Neural progenitor cell (in vitro differentiated cells): Measurements from ENCODE around the gene TEX14.

ENCODE experiments used
- CTCF ChIP-seq: fragments of 200-600 bp; sonication (generic); IDR thresholded peaks from 2 replicates; pipeline ENCODE4 v1.5.1; 2017; ENCODE audit warnings: antibody characterized with exemption, mild to moderate bottlenecking
- EZH2 ChIP-seq: fragments of 200-600 bp; sonication (generic); IDR thresholded peaks from 2 replicates; pipeline ENCODE4 v1.6.1; 2017; ENCODE audit warnings: antibody characterized with exemption, mild to moderate bottlenecking, moderate library complexity
- EZH2phosphoT487 ChIP-seq: fragments of 200-600 bp; sonication (generic); IDR thresholded peaks from 2 replicates; pipeline ENCODE4 v1.6.1; 2017; ENCODE audit warnings: antibody characterized with exemption

DNA sequence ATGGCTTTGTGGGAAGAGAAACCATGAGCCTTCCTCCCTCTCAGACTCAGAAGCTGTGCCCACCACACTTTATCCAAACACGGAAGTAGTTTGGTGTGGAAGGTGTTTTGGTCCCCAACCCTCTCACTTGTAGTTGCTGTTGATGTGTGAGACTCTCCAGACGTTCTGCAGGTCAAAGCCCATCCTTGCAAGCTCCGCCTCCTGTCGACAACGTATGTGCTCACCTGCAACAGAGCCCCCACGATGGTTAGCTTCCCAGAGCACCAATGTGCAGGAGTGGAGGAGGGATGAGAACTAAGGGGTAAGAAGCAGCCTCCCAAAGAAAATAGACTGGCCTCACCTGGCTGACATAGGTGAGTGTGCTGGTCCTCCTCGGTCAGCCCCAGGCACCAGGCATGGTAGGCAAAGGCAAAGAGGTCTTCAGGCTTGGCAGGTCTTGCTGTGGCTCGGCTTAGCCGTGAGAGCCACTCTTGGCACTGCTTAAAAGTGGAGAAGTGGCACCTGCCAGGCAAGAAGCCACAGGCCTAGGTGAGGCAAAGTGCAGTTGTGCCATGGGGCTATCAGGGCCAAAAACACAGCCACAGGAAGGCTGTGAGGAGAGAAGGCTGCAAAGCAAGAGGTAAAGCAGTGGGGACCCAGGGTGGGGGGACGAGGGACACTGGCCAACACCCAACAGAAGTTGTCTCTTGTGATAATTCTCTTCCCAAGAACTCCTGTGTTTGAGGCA lies 183.3 kb downstream of the TEX14 start:
- TF ChIP-seq CTCF (no peak), EZH2 (no peak), EZH2phosphoT487 (no peak)
